GM19438 (cell line): ENCODE results near the gene TRPM2.
A peak's percentile ranks its signal among the peaks of the same experiment; 100 is the strongest.
"Not testable (repeated sequence)": the region's sequence is repeated elsewhere in the genome, so short reads cannot be mapped to it uniquely, and the experiment has no call there.

Source experiments
- ATAC-seq: cut with Tn5 transposase; IDR thresholded peaks from one replicate; pipeline ENCODE4 v1.9.1; 2021; ENCODE audit warnings: low read depth; ENCODE audit not compliant: unreplicated experiment

Gene TRPM2

DNA sequence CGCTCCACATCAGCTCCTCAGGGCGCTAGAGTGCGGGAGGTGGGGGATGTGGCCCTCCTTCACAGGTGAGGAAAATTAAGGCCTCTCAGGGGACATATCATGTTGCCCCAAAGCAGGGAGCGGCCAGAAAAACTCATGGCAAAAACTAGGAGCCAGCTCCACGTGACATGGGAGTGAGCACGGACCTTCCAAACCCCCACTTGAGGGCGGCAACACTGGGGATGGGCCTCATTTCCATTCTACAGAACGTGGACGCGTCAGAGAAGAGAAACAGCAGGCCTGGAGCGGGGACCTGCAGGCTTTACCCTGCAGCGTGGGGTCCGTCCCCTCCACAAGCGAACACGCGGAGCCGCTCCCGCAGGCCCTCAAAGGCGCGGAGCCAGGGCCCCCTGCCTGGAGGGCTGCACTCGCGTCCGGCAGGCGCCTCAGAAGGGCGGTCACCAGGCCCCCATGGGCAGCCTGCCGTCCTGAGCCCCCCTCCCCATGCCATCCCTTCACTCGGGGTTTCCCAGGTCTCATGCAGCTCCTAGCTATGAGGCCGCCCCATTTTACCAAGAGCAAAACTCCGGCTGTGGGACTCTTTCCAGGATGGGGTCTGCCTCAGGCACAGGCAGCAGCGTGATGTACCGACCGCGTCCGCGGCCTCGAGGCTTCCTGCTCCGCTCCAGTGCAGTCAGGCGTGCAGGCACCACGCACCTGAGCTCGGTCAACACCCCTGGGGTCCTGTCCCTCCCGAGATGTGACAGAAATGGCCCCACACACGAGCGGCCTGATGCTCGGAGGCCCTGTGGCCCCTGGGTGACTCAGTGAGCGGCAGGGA, 19.7 kb upstream of the TRPM2 start:
- ATAC-seq, result no peak

DNA sequence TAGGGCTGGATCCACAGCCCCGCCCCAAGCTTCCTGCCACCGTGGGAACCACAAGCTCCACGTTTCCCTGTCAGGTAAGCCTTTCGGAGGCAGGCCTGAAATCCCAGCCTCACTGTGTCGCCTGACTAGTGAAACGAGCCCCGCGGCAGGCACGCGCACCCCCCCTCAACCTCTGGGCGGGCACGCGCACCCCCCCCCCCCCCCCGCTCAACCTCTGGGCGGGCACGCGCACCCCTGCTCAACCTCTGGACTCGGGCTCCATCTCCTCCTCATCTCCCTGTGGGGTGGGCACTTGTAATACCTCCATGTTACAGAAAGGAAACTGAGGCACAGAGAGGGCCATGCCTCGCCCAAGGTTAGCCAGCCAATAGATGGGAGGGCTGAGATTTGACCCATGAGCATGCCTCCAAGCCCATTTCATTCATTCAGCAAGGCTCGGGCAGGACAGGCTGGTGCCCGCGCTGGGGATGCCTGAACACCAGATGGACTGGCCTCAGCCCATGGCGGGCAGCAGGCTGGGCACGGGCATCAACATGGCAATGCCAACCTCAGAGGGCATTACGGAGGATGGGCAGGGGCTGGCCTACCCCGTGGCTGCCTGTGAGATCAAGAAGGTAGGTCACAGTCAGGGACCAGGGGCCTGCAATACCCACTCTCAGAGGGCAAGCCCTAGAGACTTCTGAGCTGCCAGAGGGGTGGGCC, 18.9 kb upstream of the TRPM2 start:
- ATAC-seq, result no peak

DNA sequence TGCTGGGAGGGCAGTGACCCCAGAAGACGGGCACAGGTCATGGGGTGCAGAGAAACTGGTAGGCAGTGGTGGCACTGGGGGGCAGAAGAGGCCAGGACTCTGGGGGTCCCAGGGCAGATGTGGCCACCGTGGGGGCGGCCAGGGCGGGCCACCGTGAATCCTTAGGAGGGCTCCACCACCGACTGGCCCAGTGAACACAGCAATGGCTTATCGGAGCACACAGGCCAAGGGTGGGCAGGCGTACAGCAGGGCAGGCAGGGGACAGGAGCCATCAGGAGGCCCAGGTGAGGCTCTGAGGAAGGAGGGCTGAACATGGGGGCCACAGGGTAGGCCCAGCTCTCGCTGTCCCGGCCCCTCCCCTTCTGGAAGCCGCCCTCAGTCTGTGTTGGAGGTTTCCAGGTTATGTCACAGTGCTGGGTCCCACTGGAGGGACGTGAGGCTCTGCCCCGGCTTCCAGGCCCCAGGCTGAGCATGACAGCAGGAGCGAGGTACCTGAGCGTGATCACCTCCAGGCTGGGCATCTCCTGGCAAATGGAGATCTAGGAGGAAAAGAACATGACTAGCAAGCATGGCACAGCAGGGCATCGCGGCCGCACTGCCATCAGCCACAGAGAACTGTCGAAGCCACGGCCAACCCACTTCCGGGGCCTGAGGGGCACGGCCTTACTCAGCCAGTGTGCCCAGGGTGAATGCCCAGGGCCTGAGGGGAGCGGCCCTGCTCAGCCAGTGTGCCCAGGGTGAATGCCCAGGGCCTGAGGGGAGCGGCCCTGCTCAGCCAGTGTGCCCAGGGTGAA, 18.0 kb upstream of the TRPM2 start:
- no peak for ATAC-seq

DNA sequence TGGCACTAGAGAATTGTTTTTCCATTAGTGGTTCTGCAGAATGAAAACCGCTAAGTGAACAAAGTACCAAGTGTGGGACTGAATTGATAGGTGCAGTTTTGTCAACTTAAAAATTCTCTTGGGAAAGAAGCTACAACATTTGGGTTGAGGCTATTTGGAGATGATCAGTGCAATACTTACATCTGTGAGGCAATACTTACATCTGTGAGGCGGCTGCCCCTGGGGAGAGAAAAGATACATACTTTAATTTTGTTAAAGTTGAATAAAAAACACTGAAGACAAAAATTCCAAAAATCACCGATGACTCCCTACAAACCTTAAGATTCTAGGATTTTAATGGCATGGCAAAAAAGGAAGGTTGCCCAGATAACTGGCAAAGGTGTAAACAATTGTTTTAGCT, 16.0 kb upstream of the TRPM2 start:
- ATAC-seq, result no peak

DNA sequence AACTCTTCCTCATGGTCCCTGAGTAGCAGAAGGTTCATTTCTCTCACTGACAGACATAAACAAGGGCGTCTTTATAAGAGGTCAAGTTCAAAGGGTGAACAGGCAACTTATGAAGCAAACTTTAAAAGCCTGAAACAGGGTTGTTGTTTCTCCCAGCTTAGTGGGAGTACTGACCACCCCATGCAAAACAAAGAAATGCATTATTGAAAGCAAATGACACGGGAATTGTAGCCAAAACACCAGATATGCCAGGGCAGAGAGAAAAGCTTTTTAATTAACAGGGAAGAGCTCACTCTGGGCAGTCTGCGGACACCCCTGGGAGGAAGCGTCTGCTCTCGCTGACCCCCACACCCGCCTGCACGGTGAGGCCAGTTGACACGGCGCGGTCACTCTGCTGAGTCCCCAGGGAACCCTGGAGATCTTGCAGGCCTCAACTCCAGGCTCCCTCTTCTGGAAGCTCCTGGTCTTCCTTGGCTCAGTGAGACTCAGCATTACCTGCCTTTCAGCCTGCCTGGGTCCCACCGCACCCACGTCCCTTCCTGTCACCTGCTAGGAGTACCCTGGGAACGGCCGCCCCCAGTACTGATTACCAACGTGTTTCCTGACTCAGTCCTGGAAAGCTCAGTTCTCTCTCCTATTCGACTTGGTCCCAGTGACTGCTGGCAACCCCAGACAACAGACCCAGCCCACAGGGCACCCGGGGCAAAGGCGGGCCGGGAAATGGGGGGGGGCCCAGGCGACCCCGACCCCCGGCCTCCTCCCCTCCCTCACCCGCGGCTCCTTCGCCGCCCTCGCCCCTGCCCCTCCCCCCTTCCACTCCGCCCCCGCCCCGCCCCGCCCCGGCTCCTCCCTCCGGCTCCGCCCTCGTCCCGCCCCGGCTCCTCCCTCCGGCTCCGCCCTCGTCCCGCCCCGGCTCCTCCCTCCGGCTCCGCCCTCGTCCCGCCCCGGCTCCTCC, 15.2 kb upstream of the TRPM2 start:
- ATAC-seq, result no peak

DNA sequence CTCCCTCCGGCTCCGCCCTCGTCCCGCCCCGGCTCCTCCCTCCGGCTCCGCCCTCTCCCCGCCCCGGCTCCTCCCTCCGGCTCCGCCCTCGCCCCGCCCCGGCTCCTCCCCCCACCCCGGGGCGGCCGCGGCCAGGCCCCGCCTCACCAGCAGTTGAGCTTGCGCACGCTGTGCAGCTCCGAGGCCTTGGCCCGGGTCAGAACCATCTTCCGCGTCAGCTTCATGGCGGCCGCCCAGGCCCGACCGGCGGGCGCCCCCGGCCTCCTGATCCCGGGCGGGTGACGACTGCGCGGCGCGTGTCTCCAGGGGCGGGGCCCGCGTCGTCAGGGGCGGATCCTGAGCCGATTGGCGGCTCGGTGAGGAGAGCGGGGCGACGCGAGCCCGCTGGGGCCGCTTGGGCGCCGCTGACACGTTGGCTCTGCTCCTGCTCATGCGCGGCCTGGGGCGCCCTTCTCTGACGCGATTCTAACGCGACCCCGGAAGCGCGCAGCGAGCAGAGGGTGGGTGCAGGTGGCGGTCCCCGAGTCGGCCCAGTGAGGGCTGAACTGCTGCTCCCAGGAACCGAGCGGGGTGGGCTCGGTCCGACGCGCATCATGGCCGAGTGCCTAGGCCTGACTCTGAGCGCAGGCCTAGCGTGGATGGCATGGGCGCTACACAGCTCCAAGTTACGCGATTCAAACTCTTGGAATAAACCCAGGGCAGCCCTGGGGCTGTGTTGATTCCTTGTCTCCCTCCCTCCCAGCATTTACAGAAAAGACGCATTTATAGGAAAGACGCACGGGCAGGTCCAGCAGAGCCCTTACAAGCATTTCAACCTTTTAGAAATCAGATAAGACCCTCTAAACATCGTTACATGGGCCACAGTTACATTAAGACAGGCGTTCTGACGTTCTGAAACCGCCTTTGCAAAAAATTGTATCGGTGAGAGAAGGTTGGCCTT, 14.2 kb upstream of the TRPM2 start, which contains the start of gene CFAP410:
Gene CFAP410 (minus strand): TSS at position 420 of the 940 bp plus-strand sequence. CDS start 196 bp downstream, at position 224.
- peak; percentile 69 for ATAC-seq

DNA sequence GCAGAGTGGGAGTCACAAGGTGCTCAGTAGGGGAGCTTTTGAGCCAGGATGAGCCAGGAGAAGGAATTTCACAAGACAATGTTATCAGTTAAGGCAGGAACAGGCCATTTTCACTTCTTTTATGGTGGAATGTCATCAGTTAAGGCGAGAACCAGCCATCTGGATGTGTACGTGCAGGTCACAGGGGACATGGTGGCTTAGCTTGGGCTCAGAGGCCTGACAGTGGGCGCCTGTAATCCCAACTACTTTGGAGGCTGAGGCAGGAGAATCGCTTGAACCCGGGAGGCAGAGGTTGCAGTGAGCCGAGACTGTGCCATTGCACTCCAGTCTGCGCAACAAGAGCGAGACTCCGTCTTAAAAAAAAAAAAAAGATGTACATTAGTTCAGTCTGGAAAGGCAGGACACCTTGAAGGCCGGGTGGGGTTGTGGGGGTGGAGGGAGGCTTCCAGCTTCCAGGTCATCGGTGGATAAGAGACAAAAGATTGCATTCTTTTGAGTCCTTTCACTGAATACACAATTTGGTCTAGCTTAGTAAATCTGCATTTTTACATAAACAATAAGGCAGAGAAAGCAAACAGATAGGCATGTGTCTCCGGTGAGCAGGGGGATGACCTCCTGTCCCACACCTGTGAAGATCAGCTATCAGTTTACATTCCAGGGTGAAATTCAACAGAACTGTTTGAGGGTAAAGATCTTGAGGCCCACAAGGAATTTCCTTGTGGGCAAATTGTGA, 11.5 kb upstream of the TRPM2 start:
- not testable (repeated sequence) for ATAC-seq

DNA sequence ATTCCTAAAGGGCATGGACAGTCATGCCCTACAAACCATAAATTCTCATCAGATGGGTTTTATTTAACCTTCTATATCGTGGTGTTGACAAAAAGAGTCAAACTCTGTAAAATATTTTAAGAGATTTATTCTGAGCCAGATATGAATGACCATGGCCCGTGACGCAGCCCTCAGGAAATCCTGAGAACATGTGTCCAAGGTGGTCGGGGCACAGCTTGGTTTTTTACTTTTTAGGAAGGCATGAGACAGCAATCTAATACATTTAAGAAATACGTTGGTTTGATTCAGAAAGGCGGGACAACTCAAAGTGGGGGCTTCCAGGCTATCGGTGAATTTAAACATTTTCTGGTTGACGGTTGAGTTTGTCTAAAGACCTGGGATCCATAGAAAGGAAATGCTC, 10.4 kb upstream of the TRPM2 start:
- ATAC-seq, result not testable (repeated sequence)

DNA sequence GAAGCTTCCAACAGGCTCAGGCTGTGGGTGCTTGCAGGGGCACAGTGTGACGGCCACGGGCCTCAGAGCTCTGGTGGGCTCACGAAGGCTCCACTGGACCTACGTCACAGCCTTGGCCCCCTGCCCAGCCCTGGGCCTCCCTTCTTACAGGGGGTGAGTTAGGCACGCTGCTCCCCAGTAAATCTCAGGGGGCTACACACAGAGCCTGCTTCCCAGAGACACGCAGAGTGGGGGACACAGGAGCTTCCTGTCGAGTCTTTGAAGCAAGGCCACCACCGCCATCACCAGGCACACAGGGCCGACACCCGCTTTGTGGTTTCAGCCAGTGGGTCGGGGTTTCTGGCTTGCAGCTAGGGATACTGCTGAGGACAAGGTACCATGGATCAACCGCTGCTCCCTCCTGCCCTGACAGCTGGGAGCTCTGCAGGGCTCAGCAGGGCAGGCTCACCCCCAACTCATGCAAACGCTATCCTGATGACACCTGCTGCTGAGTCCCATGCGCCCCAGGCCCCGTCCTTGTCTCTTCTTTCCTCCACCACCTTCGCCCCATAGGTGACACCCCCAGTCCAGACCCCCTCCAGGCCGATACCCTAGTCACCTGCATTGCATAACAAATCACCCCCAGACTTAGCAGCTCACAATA, 8.8 kb upstream of the TRPM2 start:
- no peak for ATAC-seq

DNA sequence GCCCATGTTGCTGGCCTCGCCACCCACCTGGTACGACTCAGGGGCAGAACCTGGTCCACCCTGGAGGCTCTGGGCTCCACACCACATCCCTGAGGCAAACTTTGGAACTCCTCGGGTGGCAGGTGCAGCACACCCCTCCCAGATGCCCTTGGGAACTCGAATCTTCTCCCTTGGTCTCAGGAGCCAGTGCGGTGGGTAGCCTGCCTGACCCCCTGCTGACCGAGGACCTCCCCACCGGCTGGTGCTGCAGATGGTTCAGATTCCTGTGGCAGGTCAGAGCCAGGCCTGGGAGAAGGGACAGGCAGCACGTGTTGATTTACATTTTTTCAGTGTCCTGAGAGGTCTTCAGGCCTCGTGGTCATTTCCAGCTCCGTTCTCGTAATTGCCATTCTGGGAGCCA, 7.9 kb upstream of the TRPM2 start:
- no peak for ATAC-seq

DNA sequence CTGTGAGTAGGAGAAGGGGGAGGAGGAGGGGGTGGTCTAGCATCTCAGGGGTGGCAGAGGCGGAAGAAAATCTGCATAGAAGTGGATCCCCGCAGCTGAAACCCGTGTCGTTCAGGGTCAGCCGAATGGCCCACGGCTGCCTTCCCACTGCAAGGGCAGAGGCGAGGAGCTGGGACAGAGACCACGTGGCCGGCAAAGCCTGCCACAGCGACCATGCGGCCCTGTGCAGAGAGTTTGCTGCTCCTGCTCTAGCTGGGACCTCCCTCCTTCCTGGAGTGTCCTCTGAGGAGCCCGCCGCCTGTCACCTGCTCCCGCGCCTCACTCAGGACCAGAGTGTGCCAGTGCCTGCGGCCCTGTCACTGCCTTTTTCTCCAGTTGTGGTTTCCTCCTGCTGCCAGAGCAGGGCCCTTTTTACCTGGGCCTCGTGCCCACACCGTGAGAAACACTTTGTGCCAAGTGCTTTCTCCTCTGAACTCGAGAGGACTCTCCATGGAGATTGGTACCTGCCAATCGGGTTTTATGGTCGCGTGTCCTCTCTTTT, 5.4 kb upstream of the TRPM2 start:
- no peak for ATAC-seq

DNA sequence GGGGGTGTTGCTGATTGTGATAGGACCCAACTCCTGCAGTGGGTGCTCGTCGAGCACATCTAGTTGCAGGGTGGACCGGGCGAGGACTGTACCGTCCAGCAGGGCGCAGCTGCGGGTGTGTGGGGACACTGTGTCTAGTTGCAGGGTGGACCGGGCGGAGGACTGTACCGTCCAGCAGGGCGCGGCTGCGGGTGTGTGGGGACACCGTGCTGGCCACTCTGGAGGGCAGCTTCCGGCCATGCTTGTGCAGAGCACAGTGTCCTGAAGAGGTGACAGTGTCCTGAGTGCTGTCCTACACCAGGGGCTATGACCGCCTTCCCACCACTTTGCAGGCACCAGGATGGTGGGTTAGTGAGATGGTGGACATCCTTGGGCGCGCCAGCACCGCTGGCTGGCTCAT, 4.6 kb upstream of the TRPM2 start:
- ATAC-seq, result no peak

DNA sequence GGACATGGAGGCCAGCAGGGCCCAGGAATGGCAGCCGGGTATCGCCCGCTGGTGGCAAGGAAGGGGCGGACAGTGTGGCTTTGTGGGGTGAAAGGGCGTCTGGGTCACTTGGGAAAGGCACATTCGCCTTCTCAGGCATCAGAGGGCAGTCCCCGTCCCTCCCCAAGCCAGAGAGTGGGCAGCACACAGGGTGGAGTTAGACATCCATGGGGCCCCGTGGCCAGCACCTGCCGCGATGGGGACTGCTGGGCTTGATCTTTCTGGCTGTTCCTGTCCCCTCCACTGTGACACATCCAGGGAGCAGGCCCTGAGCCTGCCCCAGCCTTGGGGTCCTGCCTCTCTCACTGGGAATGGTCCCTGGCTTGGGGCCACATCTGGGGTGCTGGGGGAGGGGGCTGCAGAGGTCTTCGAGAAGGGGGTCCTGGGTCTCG, 4.0 kb upstream of the TRPM2 start:
- no peak for ATAC-seq

DNA sequence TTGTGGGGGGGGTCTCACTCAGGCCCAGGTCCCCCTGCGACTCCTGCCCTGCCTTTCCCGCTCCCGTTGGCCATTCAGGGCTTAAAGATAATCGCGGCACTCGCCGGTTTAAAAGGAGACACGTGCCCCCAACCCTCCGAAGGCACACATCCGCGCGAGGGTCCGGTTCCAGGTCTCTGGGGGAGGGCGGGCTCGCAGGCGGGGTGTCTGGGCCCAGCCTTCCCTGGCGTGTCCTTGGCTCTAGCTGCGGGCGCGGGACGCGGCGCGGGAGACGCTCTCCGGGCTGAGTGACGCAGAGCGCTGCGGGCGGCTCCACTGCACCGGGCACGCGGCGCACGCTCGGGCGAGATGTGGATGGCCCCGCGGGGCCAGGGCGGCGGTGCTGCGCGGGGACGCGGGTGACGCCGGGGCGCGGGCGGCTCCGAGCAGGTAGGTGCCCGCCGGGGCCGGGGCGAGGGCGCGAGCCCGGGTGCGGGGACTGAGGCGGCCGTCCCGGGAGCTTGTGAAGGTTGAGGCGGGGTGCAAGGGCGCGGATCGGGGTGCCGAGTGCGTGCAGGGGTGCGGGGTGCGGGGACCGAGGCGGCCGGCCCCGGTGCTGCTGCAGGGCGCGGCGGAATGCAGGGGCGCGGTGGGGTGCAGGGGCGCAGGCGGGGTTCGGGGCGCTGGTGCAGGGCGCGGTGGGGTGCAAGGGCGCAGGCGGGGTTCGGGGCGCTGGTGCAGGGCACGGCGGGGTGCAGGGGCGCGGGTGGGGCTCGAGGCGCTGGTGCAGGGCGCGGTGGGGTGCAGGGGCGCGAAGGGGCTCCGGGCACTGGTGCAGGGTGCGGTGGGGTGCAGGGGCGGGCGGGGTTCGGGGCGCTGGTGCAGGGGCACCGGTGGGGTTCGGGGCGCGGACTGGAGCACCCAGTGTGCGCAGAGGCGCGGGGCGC, 3.3 kb upstream of the TRPM2 start:
- no peak for ATAC-seq

DNA sequence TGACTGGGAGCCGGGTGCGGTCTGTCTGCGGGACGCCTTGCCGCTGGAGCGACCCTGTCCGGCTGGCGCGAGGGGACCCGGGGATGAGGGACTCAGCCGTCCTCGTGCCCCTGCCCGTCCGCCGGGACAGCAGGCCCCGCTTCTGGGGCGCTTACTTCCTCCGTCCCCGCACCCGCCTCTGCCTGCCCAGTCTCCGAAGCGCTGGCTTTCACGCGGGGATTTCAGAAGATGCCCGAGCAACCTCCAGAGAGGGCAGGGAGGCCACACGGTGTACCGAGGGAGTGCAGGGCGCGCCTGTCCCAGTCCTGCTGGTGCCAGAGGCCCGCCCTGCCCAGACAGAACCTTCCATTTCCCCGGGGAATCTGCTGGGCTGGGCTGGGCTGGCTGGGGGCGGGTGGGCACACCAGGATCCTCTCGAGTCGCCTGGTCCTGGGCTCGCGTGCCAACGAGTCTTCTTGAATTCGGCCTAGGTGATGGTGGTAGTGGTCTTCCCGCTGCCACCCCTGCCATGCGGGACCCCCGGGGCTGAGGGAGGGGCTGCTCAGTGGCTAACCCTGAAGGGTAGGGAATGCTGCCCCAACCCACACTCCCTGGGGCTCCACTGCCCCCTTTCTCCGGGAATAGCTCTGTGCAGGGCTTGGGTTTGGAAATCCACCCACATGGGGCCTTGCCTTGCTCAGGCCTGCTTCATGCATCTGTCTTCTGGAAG, 2.5 kb upstream of the TRPM2 start:
- no peak for ATAC-seq
